Ovary (tissue), 9 donors: ENCODE measurements around the gene AIPL1. TPM values are rescaled to one million over a fixed set of nuclear protein-coding genes. Genes with fewer than 3 reads are reported as not detected.

Experiments used
- DNase-seq, 5 donors: peaks; one replicate each; pipeline ENCODE4 v3.0.0-alpha.2; 2019 to 2020
- H3K27ac ChIP-seq, 2 donors: fragments of 200-600 bp; one replicate each; pipeline versions ENCODE4 v1.5.1 to v1.8.0; 2019 to 2022
- H3K27me3 ChIP-seq: fragments of 200-600 bp; one replicate; pipeline ENCODE4 v1.8.0; 2022
- H3K36me3 ChIP-seq: fragments of 200-600 bp; sonication (generic); one replicate; pipeline ENCODE4 v1.5.1; 2019
- H3K4me1 ChIP-seq: one replicate; pipeline ENCODE4 v1.8.1; 2013; ENCODE audit warnings: mild to moderate bottlenecking, moderate library complexity; ENCODE audit not compliant: insufficient read depth
- H3K4me3 ChIP-seq: fragments of 200-600 bp; sonication (generic); one replicate; pipeline ENCODE4 v1.5.1; 2017
- H3K9me3 ChIP-seq, 2 donors: fragments of 200-600 bp in 1 of 2; sonication (generic) in 1 of 2; one replicate each; pipeline versions ENCODE4 v1.5.1 to v1.8.1; 2013 to 2019; ENCODE audit warnings: mild to moderate bottlenecking in 1 of 2, moderate library complexity in 1 of 2
- EP300 ChIP-seq: sonication (generic); formaldehyde crosslinking; IDR thresholded peaks from one replicate; pipeline ENCODE4 v1.6.1; 2017; ENCODE audit warnings: antibody characterized with exemption
- POLR2A ChIP-seq: fragments of 450-650 bp; IDR thresholded peaks from one replicate; pipeline ENCODE4 v1.6.1; 2017; ENCODE audit warnings: antibody characterized with exemption, mild to moderate bottlenecking, moderate library complexity
- WGBS, 3 donors: extraction: QIAGEN DNeasy Blood & Tissue Kit in 1 of 3; methylation state at CpG; one replicate each; pipeline versions ENCODE4 v1.1.5 to v1.1.7; 2013 to 2017; 5-methylcytosine and 5-hydroxymethylcytosine counted together
- intact Hi-C, 4 donors: fragments of 100-400 bp; cut with DNase I; formaldehyde crosslinking; loops; one replicate each; pipeline versions ENCODE4 v1.11.0 to v1.15.1; 2022 to 2023
- polyA plus RNA-seq, 2 donors: library from polyadenylated mRNA; stranded (reverse); fragments of 200-250 nt in 1 of 2; fragments of 350-450 nt in 1 of 2; fragmentation: Illumina TruSeq in 1 of 2; extraction: RNeasy Lipid Tissue Mini Kit (QIAGEN cat#74804) in 1 of 2; gene quantifications; one replicate each; pipeline ENCODE4 v1.2.3, GENCODE V29; 2013 to 2014
- total RNA-seq, 7 donors: library from RNA; depleted of rRNA in 2 of 7; stranded (reverse); fragments of >200 nt in 2 of 7; fragmentation: NEBNext Ultra II Directional in 3 of 7; extraction: Animal tissue kit (Norgen Biotek cat#: 25700) in 3 of 7; gene quantifications; one replicate each; pipeline versions ENCODE4 v1.1.0 to v1.2.4, GENCODE V29; 2016 to 2023
- TF ChIP-seq, protein P1 (sequence below), 3 donors: fragments of 450-650 bp in 2 of 3; fragments of 200-600 bp in 1 of 3; IDR thresholded peaks; one replicate each; pipeline versions ENCODE4 v1.5.1 to v1.8.0; 2016 to 2022; ENCODE audit warnings: antibody characterized with exemption in 3 of 3, mild to moderate bottlenecking in 1 of 3
- donor health status: DM: no; HTN: no; CAD: no; lungs with moderate emphysema.
- donor health status: DM: no; HTN: no; CAD: no.
- donor health status: Bipolar disorder and iron deficiency.
- donor health status: DM: yes; HTN: yes; CAD: no.
- donor health status: DM: no; HTN: no; CAD: no.
- donor health status: DM: yes; HTN: yes; CAD: no.

AIPL1 gene
- total and polyA plus RNA-seq, 9 donors: not detected

DNA sequence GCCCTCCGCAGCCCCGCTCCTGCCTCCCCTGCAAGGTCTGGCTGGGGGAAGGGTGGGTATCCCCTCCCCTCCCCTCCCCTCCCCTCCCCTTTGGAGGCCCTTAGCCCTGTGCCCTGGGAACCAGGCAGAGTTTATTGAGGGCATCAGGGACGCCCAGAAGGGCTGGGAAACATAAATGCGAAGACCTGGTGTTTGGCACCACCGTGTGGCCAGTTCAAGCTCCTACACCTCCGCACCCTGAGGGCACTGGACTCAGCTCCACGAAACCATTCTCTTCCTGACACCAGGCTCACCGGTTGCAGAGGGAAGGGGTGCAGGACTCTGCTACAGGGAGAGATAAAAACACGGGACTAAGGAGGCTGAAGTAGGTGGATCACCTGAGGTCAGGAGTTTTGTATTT lies 1.0 kb upstream of the AIPL1 start:
- DNase-seq: peak in 4 of 5 donors; percentile 51 to 73 (median 54)
- TF ChIP-seq, protein P1, sequence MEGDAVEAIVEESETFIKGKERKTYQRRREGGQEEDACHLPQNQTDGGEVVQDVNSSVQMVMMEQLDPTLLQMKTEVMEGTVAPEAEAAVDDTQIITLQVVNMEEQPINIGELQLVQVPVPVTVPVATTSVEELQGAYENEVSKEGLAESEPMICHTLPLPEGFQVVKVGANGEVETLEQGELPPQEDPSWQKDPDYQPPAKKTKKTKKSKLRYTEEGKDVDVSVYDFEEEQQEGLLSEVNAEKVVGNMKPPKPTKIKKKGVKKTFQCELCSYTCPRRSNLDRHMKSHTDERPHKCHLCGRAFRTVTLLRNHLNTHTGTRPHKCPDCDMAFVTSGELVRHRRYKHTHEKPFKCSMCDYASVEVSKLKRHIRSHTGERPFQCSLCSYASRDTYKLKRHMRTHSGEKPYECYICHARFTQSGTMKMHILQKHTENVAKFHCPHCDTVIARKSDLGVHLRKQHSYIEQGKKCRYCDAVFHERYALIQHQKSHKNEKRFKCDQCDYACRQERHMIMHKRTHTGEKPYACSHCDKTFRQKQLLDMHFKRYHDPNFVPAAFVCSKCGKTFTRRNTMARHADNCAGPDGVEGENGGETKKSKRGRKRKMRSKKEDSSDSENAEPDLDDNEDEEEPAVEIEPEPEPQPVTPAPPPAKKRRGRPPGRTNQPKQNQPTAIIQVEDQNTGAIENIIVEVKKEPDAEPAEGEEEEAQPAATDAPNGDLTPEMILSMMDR (IDR thresholded peaks at IDR 0.05): peak; percentile 27 to 56 (median 35)
- TF ChIP-seq EP300: no peak
- no peak overlapping the region for H3K4me3 ChIP-seq
- no peaks in the 10 kb centered on the region for H3K9me3 ChIP-seq
- no peaks in the 10 kb centered on the region for H3K27me3 ChIP-seq
- intact Hi-C loops: no loop called here
- WGBS, 3 donors: 6 to 16% (median 16%) methylated on average over 9 of the region's 9 CpGs
- no peak overlapping the region for H3K27ac ChIP-seq
- H3K4me1 ChIP-seq: no peaks in the 10 kb centered on the region
- no peaks in the 10 kb centered on the region for H3K36me3 ChIP-seq

DNA sequence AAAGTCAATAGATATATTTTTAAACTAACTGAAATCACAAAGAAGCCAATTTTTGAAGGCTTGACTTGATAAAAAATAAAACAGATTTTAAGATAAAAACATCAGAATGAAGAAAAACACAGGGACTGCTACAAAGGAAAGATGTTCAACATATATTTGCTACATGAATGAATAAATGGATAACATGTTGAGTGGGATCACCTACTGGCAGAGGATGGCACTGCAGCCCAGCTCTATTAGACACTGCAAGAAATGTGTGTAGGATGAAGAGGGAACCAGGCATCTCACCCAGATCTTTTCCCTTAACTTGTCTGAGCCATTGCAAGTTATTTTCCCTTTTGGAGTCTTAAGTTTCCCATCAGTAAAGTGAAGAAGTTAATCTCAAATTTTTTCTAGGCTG lies 4.2 kb downstream of the AIPL1 start:
- Histone ChIP-seq H3K9me3 (no peaks in the 10 kb centered on the region), H3K27ac (no peak overlapping the region), H3K27me3 (no peaks in the 10 kb centered on the region), H3K4me1 (no peaks in the 10 kb centered on the region), H3K36me3 (no peaks in the 10 kb centered on the region), H3K4me3 (no peak overlapping the region)
- DNase-seq: no peak
- intact Hi-C loops: no loop called here
- TF ChIP-seq, protein P1 (IDR thresholded peaks at IDR 0.05): no peak
- no peak for TF ChIP-seq EP300
- no peak for TF ChIP-seq POLR2A

DNA sequence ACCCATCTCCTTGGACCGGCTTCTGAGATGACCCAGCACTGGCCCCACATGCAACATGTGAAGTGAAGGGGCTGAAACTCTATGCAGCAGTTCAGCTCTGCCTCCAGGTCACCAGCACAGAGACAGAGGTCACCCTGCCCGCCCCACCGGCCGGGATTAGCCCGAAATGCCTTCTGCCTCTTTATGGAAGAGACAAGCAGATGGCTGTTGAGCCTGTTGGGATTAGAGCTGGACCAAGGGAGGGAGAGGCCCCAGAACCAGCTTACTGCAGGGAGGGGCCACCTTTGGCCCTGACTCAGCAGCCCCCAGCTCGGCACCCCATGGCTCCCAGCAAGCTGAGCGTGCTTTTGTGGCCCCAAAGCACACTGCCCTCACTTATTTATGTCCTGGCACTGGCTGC lies 5.7 kb downstream of the AIPL1 start:
- 84 to 85% (median 84%) methylated on average over 7 of the region's 7 CpGs for WGBS, 3 donors
- Histone ChIP-seq H3K27ac (no peak overlapping the region), H3K9me3 (no peaks in the 10 kb centered on the region), H3K4me1 (no peaks in the 10 kb centered on the region), H3K27me3 (no peaks in the 10 kb centered on the region), H3K4me3 (no peak overlapping the region), H3K36me3 (no peaks in the 10 kb centered on the region)
- intact Hi-C loops: no loop called here
- no peak for DNase-seq
- TF ChIP-seq POLR2A (no peak), EP300 (no peak)
- TF ChIP-seq, protein P1 (IDR thresholded peaks at IDR 0.05): no peak

DNA sequence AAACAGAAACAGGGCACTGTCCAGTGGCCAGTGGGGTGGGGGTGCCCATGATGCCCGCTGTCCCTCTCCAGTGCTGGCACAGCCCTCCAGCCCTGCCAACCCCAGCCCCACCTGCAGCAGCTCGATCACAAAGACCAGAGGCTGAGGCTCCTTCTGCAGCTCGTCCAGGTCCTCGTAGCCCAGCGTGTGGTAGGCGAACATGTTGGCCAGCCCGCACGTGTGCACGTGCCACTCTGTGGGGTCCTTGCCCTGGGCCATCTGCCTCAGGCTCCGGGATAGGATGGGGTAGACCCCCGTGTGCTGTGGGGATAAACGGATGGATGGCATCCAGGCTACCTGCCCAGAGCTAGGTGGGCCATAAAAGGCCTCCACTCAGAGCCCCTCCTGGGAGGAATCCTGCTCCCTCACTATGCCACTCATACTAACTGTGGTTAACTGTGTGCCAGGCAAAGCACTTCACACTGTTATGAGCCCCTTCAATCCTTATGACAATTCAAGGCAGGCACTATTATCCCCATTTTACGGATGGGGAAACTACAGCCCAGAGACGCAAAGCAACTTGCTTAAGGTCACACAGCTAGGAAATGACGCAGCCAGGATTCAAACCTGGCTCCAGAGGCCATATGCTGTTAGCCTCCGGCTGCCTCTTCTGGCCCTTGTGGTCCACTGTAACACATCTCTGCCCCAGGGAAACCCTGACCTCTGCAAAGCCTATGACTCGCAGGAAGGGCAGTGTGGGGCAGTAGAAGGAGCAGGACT lies 6.5 kb downstream of the AIPL1 start:
- Histone ChIP-seq H3K36me3 (no peaks in the 10 kb centered on the region), H3K4me3 (no peak overlapping the region), H3K27ac (no peak overlapping the region), H3K9me3 (no peaks in the 10 kb centered on the region), H3K27me3 (no peaks in the 10 kb centered on the region), H3K4me1 (no peaks in the 10 kb centered on the region)
- DNase-seq: no peak
- 84 to 90% (median 84%) methylated on average over 17 of the region's 17 CpGs for WGBS, 3 donors
- intact Hi-C loops: no loop called here
- TF ChIP-seq, protein P1 (IDR thresholded peaks at IDR 0.05): no peak
- TF ChIP-seq EP300: no peak
